ENCODE measurements around the gene DOCK4.

The DOCK4 gene

DNA sequence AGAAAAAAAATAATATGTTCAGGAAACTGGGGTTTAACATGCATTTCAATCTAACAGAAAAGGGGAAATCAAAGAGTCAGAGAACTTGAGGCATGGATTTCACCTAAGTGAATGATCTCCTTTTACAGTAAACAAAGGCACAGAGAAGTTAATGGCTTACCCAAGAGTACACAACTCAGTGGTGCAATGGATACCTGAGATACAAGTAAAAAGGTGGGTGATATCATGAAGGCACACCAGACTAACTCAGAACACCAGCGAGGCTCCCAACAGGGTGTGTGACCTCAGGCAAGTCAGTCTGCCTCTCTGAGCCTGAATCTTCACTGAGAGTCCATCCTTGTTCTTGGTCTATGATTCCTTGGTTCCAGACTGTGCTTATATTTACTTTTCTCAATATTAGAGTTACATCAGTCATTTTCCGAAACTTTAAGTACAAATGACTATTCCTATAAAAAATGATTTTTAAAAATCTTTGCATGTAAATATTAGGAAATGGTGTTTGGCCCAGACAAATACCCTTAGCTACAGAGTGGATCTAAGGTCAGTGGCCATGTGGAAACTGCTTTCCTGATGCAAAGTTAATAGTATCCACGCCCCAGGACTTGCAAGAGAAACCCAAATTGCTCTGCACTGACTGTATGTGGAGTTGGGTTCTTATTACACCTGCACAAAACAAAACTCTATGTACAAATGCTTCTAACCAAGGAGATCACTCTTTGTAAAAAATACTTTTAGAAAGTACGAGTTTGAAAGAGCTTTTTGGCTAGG lies 361.1 kb downstream of the DOCK4 start:
- DNase-seq: no peak

DNA sequence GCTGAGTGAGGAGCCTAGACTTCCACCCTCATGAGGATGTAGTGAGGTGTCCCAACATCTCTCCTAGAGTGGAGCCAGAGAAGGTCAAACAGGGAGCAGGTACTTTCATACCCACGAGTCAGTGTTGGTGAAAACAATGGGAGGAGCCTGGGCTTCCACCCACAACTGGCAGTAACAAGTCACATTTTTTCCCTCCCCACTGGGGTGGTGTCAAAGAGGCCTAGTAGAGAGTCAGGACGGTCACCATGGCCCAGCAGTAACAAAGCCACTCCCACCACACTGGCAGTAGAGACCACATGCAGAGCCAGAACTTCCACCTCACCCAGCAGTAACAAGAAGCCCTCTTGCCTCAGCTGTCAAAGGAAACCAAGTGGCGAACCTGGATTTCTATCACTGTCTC lies 363.7 kb downstream of the DOCK4 start:
- DNase-seq: no peak

DNA sequence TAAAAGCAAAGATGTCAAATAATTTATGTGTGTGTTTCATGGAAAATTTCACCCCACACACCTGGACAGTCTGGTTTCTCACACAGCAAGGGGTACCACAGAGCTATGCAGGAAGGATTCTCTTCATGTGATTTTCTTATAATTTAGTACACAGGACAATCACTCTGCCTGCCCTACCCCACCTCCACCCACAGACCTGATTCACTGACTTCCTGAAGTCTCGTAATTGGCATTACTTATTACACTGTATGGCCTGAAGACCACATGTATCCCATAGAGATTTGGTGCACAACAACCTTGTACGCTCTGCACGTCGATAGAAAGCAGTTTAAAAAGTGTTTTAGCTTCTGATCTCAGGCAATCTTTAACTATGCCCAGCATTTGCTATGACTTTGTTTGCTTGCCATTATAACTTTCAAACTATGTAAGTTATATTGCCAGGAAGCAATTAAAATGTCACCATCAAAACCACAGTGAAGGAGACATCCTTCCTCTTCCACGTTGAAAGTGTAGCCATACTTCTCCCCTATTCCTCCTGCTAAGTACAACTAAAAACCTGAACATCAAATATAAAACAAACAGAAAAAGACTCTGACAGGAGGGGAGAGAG lies 364.5 kb downstream of the DOCK4 start:
- DNase-seq: no peak

DNA sequence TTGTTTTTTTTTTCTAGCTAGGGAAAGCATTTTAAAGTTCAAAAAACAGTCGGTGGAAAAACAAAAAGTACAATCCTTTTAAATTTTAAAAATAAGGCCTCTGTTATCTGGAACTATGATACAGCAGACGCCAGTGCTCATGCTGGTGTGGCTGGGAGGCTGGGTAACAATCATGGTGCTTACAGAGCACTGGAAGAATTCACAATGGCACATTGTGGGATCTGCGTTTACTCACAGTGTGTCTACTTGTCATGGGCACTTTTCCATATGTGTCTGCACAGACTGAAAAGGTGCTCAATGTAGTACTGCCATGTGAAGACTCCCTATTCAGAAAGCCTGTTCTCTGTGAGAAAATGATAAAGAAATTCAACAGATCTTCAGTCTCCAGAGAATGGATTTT lies 365.7 kb downstream of the DOCK4 start:
- DNase-seq: no peak

DNA sequence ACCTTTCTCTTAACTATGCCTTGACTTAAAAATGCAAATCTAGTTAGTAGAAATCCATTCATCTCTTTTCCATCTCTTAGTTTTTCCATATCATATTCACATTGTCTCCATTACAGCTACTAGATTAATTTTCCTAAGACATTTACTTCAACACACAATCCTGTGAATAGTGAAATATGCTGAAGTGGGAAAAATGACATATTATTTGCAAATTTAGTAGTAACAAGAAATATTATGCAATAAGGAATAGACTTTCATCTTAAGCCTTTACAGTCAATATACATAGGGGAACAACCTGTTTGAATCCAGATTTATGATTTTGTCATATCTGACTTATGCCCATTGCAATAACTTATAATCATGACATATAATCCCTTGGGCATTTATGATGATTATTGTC lies 366.9 kb downstream of the DOCK4 start:
- DNase-seq: no peak

DNA sequence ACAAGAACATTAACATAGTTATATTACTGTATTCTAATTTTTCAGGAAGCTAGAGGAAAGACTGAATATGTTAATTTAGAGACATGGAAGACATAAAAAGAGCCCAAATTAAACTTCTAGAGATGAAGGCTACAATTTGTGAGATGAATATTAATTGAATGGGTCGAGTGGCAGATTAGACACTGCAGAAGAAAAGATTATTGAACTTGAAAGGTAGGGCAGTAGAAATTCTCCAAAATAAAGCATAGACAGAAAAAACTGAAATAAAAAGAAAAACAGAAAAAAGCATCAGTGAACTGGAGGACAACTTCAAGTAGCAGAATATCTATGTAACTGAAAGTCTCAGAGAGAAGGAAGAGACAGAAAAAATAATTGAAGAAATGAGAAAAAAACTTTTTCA lies 369.6 kb downstream of the DOCK4 start:
- DNase-seq: no peak

DNA sequence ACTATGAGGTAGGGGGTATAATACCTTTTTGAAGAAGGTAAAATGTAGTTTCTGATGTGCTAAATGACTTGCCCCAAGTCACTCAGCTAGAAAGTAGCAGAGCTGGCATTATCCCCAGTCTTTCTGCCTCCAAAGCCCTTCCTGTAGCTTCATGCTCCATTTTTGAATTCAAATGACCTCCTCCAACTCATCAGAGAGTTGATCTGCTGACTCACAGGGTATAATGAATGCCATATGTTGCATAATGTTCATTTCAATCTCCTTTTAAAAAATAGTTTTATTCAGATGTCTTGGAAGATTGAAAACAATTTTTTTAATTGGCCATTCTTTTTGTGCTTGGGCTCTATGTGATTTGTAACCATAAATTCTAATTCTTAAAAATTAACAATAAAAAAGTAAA lies 371.1 kb downstream of the DOCK4 start:
- DNase-seq: peak; percentile 90

DNA sequence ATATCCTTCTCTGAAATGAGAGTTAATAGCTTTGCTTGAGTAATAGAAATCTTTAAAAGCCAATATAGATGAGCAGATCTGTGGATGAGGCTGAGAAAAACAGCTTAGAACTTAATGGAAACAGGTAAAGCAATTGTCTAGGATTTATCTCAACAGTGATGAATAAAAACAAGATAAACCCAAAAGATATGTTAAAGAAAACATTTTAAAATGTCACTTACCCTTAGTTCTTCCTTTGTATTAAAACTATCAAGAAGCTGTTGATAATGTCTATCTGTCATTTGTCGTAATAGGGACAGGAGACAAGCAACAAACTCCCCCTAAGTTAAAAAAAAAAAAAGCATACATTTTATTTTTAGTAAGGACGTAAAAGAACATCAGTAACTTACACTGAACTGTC lies 371.8 kb downstream of the DOCK4 start:
- DNase-seq: no peak

DNA sequence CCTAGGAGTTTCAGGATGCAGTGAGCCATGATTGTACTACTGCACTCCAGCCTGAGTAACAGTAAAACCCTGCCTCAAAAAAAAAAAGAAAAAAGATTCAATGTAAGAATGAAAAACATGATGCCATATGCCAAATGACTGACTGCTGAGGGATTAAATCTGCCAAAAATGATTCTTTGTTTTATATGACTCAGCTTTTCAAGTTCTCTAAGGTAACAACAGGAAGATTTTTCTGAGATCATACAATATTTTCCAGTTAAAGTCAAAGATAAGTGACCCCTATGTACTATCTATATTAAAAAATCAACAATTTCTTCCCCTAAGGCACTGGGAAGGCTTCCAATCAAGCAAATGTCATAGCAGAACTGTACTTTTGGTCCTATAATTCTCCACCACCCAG lies 372.7 kb downstream of the DOCK4 start:
- DNase-seq: peak; percentile 24

DNA sequence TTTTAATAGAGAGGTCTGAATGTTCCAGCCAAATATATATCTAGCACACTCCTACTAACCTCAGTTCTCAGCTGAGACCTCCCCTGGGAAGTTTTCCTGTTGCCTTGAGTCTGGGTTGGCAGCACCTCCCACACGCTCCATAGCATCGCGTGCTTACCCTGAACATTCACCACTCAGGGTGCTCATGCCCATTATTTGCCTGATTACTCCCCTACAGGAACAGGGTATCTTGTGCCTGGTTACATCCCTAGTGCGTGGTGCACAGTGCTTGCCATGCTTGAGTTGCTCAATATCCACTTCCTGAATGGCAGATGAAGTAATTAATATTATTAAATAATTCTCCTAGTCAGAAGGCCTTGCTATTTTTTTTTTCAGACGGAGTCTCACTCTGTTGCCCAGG lies 374.0 kb downstream of the DOCK4 start:
- DNase-seq: no peak

DNA sequence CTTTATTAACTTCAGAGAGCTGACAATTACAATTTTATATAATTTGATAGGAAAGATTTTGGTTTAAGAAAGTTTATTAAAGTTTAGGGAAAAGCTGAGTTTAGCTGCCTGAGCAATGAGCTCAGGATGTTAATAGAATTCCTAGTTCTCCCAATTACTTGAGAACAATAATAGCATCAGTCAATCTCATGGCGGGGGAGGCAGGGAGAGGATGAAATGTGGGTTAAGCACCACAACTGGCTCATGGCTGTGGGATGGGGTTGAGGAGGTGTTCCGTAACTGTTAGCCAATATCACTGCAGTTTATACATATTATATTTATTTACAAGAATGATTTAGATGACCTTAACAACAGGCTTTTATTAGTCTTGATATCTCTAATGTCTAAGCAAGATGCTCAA lies 377.0 kb downstream of the DOCK4 start:
- DNase-seq: no peak

DNA sequence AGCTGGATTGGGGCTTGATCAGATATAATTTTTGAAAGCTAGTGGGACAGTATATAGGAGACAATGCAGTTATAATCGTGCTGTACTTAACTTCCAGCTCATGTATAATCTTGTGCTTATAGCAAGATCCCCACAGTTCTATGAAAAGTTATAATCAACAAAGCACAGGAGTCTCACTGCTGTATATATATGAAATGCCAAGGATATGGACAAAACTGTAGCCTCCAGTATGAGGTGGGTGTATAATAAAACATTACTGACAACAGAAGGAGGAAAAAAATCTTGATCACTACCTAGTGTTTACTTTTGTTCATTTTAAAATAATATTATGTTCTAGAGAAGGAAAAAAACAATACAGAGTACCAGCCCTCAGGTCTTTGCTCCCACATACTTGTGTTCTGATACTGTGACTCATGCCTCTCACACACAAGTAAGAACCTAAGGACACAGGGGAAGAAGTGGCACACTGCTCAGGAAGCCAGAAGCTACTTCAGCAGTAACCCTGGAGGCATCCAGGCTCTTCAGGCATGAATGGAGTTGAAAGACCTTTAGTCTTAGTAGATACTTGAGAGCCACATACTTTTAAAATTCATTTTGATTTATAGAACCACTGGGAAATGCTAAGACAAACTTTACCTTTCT lies 378.2 kb downstream of the DOCK4 start:
- peak; percentile 33 for DNase-seq

DNA sequence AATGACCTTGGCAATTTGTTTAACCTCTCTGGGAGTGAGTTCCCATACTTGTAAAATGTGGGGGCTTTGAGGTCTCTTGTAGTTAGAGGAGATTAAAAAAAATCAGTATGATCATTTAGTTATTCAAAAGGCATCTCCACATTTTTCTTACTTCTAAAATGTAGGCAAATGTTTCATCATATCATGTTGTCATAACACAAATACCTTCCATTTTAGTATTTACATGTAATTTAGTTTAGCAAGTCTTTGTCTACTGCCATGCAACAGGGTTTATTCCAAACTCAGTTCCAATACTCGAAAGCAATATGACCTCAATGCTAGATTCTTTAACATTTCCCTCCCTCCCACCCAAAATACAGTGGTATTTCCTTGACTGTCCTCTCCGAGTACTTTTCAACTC lies 381.2 kb downstream of the DOCK4 start:
- no peak for DNase-seq

DNA sequence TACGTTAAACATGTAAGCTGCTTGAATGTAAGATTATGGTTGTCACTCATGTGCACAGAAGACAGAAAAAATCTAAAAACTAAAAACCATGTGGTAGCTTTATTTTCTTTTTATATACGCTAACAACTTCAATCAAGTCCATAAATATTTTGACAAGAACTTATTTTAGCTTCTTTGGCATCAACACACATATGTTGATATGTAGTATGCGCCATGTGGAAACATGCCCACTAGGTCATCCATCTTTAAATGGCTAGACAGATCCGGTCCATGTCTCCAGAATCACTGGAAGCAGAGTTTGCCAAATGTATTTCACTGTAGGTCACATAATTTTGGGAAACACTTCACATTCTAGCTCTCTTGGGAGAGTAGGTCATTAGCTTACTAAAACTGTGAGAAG lies 382.4 kb downstream of the DOCK4 start:
- DNase-seq: no peak

DNA sequence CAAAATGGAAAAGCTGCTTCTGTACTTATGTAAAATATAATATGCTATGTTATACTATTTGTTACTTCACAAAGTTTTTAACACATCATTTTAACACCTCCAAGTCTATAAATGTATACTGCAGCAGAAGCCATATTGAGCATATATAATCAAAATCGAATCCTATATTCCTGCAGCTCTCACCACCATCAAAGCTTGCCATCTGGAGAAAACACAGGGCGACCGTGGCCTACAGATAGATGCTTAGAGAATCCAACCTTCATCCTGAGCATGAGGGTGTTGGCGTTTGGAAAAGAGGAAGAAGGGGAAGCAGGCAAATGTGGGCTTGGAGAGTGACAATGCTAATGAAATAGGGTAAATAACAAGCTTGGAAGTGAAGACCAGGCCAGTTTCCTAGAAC lies 385.2 kb downstream of the DOCK4 start:
- no peak for DNase-seq

DNA sequence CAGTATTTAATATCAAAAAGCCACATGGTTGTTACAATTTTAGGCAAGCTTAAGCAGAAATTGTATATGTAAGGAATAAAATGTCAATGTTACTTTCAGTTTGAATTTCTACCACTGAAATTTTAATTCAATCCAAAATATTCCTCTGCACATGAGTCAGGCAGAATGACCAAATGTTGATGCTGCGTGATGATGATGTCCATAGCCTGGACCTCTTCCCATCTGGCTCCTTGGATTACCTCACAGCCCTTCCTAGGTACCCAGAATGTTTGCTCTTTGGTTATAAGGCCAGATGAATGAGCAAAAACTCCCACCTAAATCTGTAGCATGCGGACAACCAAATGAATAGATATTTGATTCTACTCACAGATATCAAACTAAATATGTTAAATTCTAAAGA lies 385.6 kb downstream of the DOCK4 start:
- no peak for DNase-seq

DNA sequence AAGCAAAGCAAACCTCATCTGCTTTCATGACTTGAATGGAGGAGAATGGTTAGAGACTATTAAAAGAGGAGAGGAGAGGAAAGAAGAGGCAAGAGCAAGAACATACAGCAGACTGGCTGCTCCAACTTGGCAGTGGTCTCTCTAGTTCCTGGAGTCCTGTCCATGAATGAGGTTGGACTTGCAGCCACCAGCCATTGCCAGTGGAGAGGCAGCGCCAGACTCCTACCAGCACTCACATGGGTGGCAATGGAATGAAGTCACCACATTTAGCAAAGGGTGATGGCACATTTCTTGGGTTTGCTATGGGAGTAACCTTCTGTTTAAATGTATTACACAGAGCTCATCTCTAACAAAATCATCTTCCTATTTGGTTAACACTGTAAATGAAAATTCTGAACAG lies 386.1 kb downstream of the DOCK4 start:
- DNase-seq: no peak

DNA sequence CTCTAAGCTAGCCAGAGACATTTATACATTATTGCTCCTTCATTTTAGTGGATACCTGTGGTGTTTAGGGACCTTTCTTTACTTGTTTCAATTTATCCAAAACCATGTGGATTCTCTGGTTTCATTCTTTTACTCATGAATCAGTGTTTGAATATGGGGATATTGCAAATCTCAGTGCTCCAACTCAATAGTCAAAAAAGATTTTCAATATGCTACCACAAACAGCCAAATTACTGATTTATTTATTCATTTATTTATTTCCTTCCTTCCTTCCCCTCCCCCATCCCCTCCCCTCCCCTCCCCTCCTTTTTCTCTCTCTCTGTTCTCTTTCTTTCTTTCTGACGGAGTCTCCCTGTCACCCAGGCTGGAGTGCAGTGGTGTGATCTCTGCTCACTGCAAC lies 390.8 kb downstream of the DOCK4 start:
- no peak for DNase-seq

DNA sequence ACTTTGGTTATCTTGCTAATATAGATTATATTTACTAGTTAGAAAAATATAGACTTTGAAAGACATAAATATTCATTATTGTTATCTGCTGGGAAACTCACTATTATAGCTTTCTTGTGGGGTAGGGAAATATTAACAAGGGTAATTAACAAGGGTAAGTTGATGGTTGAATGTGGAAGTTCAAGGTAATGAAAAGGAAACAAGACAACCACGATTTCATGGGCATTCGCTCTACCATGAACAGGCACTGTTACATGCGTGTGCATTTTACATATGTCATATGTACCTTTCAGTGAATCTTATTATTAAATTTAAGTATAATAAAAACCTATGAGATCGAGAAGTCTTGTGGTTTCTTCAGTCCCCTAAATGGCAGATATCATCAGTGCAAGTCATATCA lies 392.9 kb downstream of the DOCK4 start:
- DNase-seq: no peak

DNA sequence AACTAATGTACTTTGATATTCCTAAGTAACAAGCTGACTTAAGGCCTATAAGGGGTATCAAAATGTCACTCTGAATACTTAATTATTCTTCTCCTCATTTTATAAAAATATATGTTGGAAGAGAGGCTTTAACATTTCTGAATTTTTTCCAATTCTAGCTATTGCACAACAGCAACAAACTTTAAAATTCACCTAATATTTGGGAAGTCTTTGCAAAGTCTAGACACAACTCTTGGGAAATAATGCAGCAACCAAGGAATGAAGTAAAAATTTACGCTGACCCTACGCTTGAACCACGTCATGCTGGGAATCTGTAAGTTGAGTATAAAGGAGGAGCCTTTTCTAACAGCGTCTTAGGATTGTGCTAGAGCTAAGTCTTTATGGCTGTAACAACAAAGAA lies 400.0 kb downstream of the DOCK4 start:
- DNase-seq: no peak

DNA sequence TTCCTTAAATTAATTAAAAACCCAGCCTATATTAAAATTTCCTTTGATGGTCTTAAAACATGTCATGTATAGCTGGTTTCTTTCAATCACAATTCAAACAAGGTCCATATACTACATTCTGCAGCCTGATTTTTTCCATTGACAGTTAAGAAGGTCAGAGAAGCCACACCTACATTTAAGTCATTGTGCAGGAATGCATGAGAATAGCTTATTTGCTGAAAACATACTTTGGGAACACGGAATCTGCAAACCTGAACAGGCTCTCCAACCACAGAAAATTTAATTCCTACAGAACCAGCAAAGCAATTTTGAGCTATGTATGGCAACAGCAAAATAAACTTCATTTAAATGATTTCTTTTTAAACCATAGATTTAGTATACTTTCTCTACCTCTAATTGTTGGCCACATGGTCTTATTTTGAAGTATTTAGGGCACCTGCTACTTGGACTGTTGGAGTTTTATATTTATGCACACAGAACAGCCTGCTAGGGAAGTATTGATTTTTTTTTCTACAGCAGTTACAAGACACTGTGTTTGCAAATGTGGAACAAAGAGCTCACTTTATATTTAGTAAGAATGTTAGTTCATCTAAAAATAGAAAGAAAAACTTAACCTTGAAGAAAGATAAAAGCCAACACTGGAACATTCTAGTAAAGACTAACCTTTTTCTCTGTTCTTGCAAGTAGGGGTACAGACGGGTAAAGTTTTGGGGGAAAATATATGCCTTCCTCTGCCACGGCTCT lies 403.0 kb downstream of the DOCK4 start:
- peak; percentile 42 for DNase-seq

DNA sequence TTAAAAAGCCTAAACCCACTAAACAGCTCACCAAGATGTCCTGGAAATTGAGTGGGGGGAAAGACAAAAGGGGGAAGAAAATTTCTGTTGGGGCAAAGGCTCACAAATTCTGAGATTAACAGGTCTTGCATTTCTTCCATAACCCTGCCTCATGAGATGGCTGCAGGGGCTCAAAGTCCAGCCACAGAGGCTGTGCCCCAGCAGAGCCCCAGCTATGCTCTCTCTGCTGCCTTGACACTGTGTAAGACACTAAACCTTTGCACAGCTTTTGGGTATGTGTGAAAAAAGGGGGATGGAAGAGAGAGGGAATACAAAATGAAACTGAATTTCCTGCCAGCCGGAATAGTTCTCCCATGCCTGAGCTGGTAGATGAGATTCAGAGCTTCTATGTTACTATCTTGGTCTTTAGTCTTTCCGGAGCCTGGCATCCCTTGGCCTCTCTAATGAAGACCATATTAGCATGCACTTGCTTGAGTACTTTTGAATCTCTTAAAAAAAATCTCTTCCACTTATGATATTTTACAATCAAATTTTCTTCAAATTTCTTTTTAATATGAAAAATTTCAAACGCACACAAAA lies 403.9 kb downstream of the DOCK4 start:
- DNase-seq: no peak

DNA sequence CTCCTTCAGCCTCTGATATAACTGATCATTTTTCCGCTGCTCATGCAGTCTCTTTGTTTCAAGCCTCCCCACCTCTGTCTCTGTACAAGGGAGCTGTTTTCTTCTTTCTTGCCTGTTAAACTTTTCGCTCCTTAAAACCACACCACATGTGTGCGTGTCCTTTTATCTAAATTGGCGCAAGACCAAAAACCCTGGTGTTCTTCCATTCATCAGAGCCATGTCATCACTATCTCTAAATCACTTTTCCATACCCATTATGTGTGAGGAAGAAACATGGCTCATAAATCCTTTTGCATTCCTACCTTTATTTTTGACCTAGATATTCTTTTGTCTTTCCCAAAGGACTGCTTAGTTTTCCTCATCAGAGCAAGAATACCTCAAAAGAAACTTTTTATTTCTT lies 404.9 kb downstream of the DOCK4 start:
- DNase-seq: peak; percentile 42

Data from fibroblast of skin of scalp (primary cell).